ENCODE measurements around the gene NUDT4B. TPM values are rescaled to one million over a fixed set of nuclear protein-coding genes. Genes with fewer than 3 reads are reported as not detected.
"Not testable (repeated sequence)": the region's sequence is repeated elsewhere in the genome, so short reads cannot be mapped to it uniquely, and the experiment has no call there.

The NUDT4B gene
- 11.8 TPM for total RNA-seq

DNA sequence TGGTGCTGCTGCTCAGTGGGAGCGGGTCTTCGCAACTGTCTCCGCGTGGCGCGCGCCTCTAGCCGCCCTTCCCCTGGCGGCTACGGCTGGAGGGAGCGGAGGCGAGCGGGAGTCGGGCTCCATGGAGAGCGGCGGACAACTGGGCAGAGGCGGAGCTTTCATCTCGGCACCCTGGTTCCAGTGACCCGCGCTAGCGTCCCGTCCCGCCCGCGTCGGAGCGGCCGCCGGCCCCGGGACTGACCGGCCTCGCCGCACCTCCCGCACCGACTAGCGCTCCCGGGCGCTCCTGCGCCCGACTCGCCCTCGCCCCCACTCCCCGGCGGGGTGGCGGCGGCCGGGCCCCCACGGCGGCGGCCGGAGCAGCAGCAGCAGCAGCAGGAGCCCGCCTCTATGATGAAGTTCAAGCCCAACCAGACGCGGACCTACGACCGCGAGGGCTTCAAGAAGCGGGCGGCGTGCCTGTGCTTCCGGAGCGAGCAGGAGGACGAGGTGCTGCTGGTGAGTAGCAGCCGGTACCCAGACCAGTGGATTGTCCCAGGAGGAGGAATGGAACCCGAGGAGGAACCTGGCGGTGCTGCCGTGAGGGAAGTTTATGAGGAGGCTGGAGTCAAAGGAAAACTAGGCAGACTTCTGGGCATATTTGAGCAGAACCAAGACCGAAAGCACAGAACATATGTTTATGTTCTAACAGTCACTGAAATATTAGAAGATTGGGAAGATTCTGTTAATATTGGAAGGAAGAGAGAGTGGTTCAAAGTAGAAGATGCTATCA lies at the start of gene NUDT4B:
NUDT4B (plus strand) TSS at position 212 of the 772 bp plus-strand sequence; CDS start at position 391, 179 bp downstream.
- not testable (repeated sequence) for DNase-seq (ENCODE audit: low read depth in 2 of 3, low spot score in 2 of 3)

DNA sequence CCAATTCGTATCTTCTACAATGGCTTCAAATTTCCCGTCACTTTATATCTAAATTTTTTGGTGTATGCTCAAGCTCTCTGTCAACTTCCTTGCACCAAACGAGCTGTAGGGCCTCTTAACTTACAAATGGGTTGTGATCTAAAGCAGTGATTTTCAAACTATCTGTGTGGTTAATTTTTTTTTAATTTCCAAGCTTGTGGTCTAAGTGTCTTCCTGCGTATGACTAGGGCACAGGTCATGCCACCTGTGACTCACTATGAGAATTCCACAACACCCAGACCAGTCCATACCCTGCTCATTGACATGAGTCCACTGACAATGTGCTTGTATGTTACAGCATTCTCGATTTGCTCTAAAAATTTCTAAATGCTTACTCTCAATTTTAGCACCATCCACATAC lies 49.2 kb upstream of the NUDT4B start:
- DNase-seq (ENCODE audit: low read depth in 2 of 3, low spot score in 2 of 3): not testable (repeated sequence)

DNA sequence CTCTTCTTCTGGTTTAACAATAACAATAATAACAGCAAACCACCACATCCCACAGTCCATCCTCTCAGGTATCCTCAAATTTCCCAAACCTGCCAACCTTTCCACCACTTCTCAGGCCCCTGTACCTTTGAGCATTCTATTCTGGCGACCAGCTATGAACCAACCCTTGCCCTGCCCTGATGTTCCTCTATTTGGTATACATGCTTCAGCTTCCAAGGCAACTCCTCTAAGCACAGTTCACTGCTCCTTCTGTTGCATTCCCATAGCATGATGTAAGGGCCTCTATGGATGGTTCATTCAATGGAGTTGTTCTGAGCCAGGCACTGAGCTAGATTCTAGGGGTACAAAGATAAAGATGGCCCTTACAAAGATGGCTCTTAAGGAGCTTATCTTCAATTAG lies 46.3 kb upstream of the NUDT4B start:
- not testable (repeated sequence) for DNase-seq (ENCODE audit: low read depth in 2 of 3, low spot score in 2 of 3)

DNA sequence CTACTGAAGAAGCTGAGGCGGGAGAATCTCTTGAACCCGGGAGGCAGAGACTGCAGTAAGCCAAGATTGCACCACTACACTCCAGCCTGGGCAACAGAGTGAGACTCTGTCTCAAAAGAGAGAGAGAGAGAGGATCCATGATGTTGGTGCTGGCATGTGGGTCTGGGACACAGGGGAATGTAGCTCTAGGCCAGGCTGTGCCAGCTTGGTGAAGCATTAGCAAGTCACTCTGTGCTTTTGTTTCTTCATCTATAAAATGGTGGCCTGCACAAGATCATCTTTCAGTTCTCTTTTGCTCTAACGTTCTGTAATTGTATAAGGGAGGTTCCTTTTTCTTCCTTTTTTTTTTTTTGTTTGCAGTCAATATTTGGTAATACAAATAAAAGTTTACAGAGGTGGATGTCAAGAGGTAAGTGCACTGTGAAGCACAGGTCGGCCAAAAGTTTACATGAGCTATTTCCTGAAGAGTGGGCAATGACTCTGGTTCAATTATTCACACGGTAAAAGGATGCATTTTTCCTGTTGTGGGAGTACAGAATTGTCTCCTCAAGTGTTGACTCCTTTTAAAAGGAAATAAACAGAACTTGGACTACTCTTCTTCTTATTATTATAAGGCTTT lies 44.5 kb upstream of the NUDT4B start:
- not testable (repeated sequence) for DNase-seq (ENCODE audit: low read depth in 2 of 3, low spot score in 2 of 3)

DNA sequence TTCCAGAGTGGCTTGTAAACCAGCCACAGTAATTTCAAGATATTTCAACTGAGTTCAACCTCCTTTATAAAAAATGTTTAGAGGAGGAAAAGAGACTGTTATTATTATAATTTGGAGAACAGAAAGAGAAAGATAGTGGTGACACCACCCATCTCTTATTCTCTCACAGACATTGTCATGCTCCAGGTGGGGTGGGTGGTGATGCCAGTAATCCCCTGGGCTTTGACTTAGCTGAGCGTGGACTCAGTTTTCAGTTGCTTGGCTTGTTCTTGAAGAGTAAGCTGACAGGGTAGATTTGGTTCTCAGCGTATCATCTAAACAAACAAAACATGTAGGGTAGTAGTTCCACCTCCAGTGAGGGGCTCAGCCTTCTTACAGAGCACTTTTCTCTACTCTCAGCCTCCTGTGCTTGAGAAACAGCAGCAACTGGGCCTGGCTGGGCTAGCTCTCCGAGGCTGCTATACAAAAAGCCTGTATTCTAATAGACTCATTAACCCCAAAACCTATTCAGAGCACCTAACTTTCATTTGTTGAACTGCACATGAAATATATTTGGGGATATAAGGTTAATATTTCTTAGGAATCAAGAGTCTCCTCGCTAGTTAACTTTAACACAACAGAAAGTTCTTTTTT lies 43.1 kb upstream of the NUDT4B start:
- not testable (repeated sequence) for DNase-seq (ENCODE audit: low read depth in 2 of 3, low spot score in 2 of 3)

DNA sequence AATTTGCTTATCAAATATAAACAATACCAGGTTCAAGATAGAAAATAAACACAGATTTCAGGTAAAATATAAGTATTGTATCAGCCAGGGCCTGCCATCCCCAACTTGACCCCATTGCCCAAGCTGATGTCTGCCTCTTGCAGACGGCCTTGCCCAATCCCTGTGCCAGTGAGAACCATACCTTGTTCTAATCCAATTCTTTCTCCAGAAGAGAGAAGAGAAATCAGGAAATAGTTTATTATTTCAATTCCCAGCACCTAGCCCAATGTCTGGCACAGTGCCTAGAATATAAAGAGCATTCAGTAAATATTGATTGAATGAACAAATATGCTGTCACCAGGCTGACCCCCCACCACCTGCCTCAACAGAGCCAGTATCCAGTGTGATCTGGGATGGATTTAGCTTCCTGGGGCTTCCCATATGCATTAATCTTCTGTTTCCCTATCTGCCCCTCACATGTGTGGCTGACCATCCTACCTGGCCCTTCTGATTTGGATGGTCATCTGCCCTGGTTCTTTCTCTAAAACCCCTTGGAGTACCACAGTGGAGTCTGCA lies 39.7 kb upstream of the NUDT4B start:
- not testable (repeated sequence) for DNase-seq (ENCODE audit: low read depth in 2 of 3, low spot score in 2 of 3)

DNA sequence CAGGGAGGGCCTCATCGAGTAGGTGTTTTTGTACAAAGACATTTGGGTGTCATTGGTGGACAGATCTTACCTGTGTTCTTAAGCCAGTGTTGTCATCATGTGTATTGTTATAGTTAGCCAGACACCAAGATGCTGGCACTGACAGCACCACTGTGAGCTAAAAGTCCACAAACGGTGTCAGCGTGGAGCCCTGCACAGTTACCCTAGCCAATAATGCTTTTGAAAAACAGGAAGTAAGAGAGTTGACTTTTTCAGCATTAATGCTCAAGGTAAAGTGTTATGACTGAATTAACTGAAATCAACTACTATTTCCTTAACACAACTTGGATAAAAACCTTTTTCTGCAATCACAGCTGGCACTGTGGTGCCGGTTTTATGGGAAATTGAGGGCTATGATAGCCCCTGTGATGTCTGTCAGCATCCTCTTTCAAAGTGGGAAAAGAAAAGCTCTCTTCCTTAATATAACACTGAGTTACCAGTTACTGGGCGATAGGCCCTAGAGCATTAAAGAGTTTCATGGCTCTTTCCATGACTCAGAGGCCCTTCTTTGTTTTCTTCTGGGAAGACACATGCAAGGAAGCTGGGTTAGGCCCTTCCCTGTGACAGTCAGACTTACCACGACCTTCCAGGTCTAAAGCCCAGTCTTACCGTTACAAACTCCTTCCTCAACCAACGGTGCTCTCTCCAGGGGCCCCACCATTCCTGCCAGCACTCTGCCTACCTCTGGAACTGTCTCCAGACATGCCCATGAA lies 37.6 kb upstream of the NUDT4B start:
- not testable (repeated sequence) for DNase-seq (ENCODE audit: low read depth in 2 of 3, low spot score in 2 of 3)

DNA sequence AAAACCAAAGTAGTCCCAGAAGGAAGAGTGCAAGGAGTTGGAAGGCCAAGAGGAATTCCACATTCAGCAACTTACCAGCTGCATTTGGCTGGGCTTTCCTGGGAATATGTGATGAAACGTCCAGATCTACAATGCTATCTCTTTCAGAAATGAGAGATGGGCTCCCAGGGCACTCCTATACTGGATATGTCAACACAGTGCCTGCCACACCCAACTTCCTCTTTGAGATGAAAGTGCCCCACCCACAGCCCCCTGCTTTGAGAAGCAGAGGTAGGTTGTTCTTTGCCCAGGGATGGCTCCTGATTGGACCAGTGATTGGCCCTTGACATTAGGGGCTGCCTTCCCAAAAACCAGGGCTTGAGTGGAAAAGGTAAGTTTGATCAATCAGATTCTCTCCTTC lies 36.2 kb upstream of the NUDT4B start:
- not testable (repeated sequence) for DNase-seq (ENCODE audit: low read depth in 2 of 3, low spot score in 2 of 3)

DNA sequence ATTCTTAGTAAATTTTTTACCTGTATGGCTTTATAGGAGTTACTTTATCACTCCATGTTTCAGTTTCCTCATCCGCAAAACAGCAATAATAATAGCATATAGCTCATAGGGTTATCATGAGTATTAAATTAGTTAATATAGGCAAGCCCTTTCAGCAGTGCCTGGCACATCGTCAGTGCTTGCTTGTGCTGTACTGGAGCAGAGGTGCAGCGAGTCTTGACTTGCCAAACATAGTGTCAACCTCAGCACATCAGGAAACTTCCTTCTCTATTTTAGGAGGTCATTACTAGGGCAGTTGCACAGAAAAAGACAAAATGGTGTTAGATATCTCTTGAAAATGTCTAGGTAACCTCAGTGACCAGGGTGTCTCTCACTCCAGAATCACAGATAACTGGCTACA lies 33.1 kb upstream of the NUDT4B start:
- DNase-seq (ENCODE audit: low read depth in 2 of 3, low spot score in 2 of 3): not testable (repeated sequence)

DNA sequence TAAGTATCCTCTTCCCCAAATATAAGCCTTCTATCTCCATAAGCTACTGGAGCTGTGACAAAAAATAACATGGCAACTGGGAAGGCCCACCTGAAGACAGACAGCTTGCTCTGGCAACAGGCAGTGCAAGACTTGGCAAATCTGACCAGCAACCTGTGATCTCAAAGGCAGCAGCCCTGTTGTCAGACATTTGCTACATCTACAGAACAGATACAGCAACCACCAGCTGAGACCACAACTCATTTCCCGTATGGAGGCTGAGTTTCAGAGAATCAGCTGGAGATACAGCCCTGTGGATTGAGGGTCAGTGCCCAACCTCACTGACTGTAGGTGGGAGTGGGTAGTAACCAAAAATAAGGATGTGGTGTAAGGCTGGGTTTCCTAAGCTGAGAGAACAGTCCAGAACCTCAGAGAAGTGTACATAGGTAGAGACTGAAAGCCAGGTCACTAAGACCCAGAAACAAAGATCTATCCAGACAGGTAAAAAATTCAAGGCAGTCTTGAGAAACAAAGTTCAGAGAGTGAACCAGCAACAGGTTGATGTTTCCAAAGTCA lies 31.5 kb upstream of the NUDT4B start:
- not testable (repeated sequence) for DNase-seq (ENCODE audit: low read depth in 2 of 3, low spot score in 2 of 3)

DNA sequence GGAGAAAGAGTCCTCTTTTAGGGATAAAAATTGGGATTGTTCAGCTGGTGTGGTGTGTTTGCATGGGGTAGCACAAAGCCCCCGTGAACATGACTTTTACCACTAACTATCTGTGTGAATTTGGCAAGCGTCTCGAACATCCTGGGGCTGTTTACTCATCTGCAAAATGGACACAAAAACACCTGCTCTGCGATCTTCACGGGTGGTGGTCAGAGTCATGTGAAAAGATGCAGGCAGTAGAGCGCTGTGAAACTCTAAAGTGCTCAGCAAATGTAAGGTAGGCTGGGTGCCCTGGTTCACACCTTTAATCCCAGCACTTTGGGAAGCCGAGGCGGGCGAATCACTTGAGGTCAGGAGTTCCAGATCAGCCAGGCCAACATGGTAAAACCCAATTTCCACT lies 27.7 kb upstream of the NUDT4B start:
- DNase-seq (ENCODE audit: low read depth in 2 of 3, low spot score in 2 of 3): not testable (repeated sequence)

DNA sequence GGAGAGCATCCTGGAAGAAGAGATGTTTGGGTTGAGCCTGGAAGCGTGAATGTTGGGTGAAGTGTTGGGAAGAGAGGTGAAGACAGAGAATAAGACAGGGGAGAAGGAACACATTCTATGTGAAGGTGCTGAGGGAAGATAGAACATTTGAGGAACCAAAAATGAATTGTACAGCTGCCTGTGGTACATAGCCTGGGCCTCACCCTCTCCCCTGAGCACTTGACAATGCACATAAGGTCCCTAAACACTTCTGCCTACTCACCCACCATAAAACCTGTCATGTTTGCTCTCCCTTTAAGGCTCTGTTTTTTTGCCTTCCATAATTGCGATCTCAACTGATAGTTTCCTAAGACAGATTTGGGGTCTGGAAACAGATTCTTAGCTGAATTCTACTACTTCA lies 25.8 kb upstream of the NUDT4B start:
- DNase-seq (ENCODE audit: low read depth in 2 of 3, low spot score in 2 of 3): not testable (repeated sequence)

DNA sequence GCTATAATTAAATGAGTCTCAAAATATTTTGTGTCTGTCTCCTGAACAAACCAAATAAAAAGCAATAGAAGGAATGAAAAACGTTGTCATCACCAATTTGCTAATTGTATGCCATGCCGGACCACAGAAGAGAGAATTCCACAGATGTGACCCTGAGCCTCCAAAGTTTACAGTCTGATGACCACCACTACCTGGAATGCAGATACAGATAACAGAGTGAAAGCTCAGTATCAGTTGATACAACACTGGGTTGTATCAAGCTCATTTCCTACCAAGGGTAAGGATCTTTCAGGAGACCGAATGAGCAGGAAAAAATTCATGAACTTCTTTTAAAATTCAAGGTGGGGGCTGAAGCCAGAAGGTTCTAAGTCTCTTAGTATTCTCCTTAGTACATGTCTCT lies 25.1 kb upstream of the NUDT4B start:
- DNase-seq (ENCODE audit: low read depth in 2 of 3, low spot score in 2 of 3): not testable (repeated sequence)

DNA sequence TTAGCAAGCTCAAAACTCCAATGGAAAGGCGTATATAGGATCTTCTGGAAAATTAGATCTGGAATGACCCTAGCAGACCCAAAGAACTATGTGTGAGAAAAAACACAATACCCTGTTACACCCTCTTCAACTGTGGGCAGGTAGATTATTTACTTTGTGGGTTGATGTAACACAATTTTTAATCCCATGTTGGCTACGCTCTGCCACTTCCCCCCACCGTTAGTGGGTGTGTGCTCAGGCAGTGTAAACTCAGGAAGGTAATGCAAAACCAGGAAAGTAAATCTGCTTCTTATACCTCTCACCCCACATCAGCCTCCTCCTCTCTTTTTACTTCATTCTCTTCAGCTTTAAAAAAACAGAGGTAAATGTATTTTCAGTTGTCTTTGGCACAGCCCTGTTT lies 23.7 kb upstream of the NUDT4B start:
- DNase-seq (ENCODE audit: low read depth in 2 of 3, low spot score in 2 of 3): not testable (repeated sequence)

DNA sequence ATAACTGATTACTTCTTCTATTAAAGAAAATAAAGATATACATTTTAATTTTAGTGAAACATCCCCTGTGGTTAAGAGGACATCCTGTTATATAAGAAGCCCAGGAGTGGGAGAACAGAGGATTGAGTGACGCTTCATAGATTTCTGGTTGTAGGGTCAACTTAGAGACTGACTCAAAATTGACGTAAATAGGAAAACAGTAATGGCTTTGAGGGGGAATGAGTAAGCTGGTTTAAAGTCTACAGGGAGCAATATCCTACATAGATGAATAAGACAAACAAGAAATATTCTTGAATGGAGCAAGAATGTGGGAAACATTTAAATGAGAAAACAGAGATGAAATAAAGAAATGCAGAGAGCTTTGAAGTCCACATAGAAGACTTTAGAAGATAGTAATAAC lies 20.7 kb upstream of the NUDT4B start:
- DNase-seq (ENCODE audit: low read depth in 2 of 3, low spot score in 2 of 3): not testable (repeated sequence)

DNA sequence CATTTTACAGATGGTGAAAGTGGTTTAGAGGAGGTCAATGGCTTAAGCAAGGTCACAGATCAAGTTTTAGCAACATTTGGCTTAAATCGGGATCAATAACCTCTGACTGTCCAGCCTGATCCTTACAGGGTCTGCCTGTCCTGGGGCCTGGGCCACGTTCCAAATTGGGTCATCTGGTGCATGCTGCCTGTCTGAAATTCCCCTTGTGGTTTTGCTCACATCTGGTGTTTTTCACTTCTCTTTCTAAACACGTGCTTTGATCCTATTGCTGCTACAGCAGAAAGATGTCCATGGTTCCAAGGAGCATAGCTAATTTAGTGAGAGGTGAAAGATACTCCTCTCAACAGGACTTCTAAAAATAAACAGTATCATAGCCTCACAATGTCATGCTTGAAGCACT lies 19.4 kb upstream of the NUDT4B start:
- DNase-seq (ENCODE audit: low read depth in 2 of 3, low spot score in 2 of 3): not testable (repeated sequence)

DNA sequence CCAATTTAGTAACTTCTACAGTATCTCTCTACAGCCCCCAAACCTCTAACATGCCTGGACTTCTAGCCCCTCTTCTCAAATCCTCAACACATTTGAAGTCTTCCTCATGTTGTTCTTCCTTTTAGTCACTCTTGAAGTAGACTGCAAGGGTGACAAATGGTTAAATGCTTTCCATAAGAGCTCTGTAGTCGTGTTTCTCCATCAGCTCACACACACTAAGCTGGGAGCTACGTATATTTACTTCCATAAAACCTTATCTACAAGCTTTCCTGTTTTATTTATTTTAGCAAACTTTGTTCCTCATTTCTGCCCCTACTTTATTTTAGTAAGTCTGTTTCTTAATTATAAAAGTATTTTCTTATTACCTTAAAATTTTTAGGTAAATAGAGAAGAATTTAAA lies 19.0 kb upstream of the NUDT4B start:
- DNase-seq (ENCODE audit: low read depth in 2 of 3, low spot score in 2 of 3): not testable (repeated sequence)

DNA sequence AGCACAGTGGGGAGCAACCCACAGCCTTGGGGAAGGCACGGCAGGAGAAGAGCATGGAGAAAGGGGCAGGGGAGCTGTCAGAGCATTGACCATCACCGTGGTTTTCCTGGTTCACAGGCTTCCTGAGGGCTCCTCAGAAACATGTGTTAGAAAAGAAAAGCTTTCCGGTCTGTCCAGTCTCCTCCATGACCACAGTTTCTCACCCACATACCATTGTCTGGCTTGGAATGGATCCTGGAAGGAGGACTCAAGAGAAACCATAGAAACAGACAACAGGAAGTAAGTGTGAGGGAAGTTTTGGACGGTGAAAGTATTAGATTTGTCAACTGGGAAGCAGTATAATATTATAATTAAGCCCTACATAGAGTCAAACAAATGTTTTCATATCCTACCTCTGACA lies 16.3 kb upstream of the NUDT4B start:
- DNase-seq (ENCODE audit: low read depth in 2 of 3, low spot score in 2 of 3): not testable (repeated sequence)

DNA sequence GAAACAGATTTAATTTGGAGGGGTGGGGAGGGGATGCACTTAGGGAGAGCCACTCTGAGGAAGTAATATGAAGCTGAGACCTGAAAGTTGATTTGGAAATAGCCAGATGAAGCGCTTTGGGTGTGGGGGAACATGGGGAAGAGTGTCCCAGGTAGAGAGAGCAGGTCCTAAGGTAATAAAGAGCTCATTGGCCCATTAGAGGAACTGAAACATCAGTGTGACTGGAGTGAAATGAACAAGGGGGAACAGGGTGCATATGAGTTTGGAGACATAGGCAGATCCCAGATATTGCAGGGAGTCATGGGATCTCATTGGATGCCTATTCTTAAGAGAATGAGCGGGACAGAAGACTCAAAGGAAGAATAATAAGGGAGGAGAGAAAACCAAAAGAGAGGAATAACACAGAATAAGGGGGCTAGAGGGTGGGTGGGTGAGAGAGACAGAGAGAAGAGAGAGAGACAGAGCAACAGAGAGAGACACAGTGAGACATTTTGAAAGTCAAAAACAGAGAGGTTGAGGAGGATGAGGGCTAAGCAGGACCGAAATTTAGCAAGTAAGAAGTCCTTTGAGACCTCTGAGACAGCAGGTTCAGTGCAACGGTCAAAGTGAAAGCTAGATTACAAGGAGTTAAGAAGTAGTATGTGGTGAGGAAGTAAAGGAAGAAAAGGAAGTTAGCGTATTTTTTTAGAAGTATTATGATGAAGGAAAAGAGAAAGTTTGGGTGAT lies 14.8 kb upstream of the NUDT4B start:
- not testable (repeated sequence) for DNase-seq (ENCODE audit: low read depth in 2 of 3, low spot score in 2 of 3)

DNA sequence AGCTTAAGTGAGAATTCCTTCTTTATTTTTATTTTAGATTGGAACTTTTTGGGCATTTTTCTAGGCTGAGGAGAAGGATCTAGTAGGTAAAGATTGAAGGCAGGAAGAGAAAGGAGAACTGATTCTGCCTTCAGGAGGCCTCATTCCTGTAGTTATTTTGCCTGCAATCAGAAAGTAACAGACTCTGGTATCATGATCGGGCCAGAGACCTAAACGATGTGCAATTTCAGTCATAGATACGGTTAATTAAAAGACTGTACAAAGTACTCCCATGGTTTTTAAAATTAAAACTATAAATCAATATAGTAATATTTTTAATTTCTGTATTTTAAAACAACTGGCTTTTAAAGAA lies 14.3 kb upstream of the NUDT4B start:
- DNase-seq (ENCODE audit: low read depth in 2 of 3, low spot score in 2 of 3): not testable (repeated sequence)

Measured in hematopoietic multipotent progenitor cell (in vitro differentiated cells).